GM12878 (cell line): Measurements from ENCODE around the gene UACA. TPM values are rescaled to one million over a fixed set of nuclear protein-coding genes. Genes with fewer than 3 reads are reported as not detected.

Source experiments
- ATAC-seq: fragments of 200-7000 bp; cut with Tn5 transposase; 3 replicates; pipeline ENCODE4 v1.9.1; 2020; ENCODE audit warnings: mild to moderate bottlenecking, moderate library complexity
- BruUV-seq: library from RNA; stranded (reverse); fragments of 400-500 nt; replicated peaks from 2 replicates; lab custom pipeline; 2021; lab: Mats Ljungman, UMichigan
- CTCF ChIA-PET: fragments of 300-600 bp; sonication (Branson Sonifier 250); formaldehyde crosslinking; extraction: SDS; loops from one replicate; lab custom pipeline; 2021; ENCODE audit warnings: inconsistent platforms; lab: Yijun Ruan, JAX
- POLR2A ChIA-PET: fragments of 350-600 bp; formaldehyde crosslinking; extraction: SDS; loops from one replicate; lab custom pipeline; 2021; ENCODE audit warnings: inconsistent platforms; lab: Charles Lee
- RAD21 ChIA-PET: fragments of 300-600 bp; sonication (Branson Sonifier 250); formaldehyde crosslinking; loops from one replicate; lab custom pipeline; 2023; ENCODE audit warnings: antibody characterized with exemption; ENCODE audit not compliant: unreplicated experiment; lab: Charles Lee
- SMC1A ChIA-PET: fragments of 300-600 bp; sonication (Branson Sonifier 250); formaldehyde crosslinking; loops from one replicate; lab custom pipeline; 2023; ENCODE audit not compliant: unreplicated experiment, uncharacterized antibody; lab: Charles Lee
- DNase-seq: peaks from one replicate; pipeline ENCODE4 v3.0.0-alpha.2; 2011; ENCODE audit warnings: low read depth, low spot score
- FAIRE-seq: peaks from 3 replicates; lab custom pipeline; 2011; peaks lifted over from hg19 to GRCh38; lab: Jason Lieb, UNC
- H2AFZ ChIP-seq: 2 replicates; pipeline ENCODE4 v1.6.0; 2011; ENCODE audit warnings: low read depth, low read length, control low read depth; ENCODE audit not compliant: control insufficient read depth
- H3K27ac ChIP-seq: 2 replicates; pipeline ENCODE4 v1.5.1; 2011; ENCODE audit warnings: control low read depth; ENCODE audit not compliant: control insufficient read depth, insufficient read depth
- H3K27me3 ChIP-seq, 2 experiments: replicated peaks in 1 of 2; 2 replicates each; pipeline versions ENCODE4 v1.6.0 to v1.6.1; 2011; ENCODE audit warnings: low read length in 1 of 2; ENCODE audit not compliant: control insufficient read depth in 2 of 2, insufficient read depth in 2 of 2
- H3K36me3 ChIP-seq, 2 experiments: 2 replicates each; pipeline ENCODE4 v1.5.1; 2011; ENCODE audit warnings: low read length in 1 of 2; ENCODE audit not compliant: control insufficient read depth in 2 of 2, insufficient read depth in 2 of 2
- H3K4me1 ChIP-seq: 2 replicates; pipeline ENCODE4 v1.6.1; 2011; ENCODE audit warnings: mild to moderate bottlenecking, low read length, moderate library complexity, mixed read lengths; ENCODE audit not compliant: control insufficient read depth, insufficient read depth
- H3K4me2 ChIP-seq: 2 replicates; pipeline ENCODE4 v1.6.0; 2011; ENCODE audit warnings: control low read depth; ENCODE audit not compliant: control insufficient read depth, insufficient read depth
- H3K4me3 ChIP-seq: fragments of 200-600 bp; sonication (generic); 2 replicates; pipeline ENCODE4 v1.5.1; 2016
- H3K79me2 ChIP-seq: 2 replicates; pipeline ENCODE4 v1.6.0; 2011; ENCODE audit warnings: low read length; ENCODE audit not compliant: control insufficient read depth, insufficient read depth
- H3K9ac ChIP-seq: 2 replicates; pipeline ENCODE4 v1.8.0; 2011; ENCODE audit warnings: low read length, control low read depth, mixed read lengths; ENCODE audit not compliant: control insufficient read depth, insufficient read depth
- H3K9me3 ChIP-seq: replicated peaks from 3 replicates; pipeline ENCODE4 v1.5.1; 2011; ENCODE audit warnings: mild to moderate bottlenecking, low read length; ENCODE audit not compliant: control insufficient read depth, insufficient read depth
- H4K20me1 ChIP-seq: 2 replicates; pipeline ENCODE4 v1.6.0; 2011; ENCODE audit not compliant: control insufficient read depth, insufficient read depth
- BACH1 ChIP-seq: fragments of 450-650 bp; IDR thresholded peaks from 2 replicates; pipeline ENCODE4 v1.6.1; 2017; ENCODE audit warnings: mild to moderate bottlenecking, borderline replicate concordance
- BCL11A ChIP-seq: IDR thresholded peaks from 2 replicates; pipeline ENCODE4 v1.6.1; 2011; ENCODE audit warnings: low read depth, low read length
- BCL3 ChIP-seq: IDR thresholded peaks from 2 replicates; pipeline ENCODE4 v1.6.1; 2011; ENCODE audit warnings: borderline replicate concordance, low read depth, mild to moderate bottlenecking, moderate library complexity, low read length; ENCODE audit not compliant: insufficient read depth, poor library complexity, severe bottlenecking
- HDGF ChIP-seq: fragments of 450-650 bp; IDR thresholded peaks from 2 replicates; pipeline ENCODE4 v1.6.1; 2016; ENCODE audit warnings: antibody characterized with exemption
- JUNB ChIP-seq: IDR thresholded peaks from 2 replicates; pipeline ENCODE4 v1.6.1; 2016; ENCODE audit warnings: antibody characterized with exemption, mild to moderate bottlenecking
- KDM1A ChIP-seq: fragments of 200-600 bp; sonication (generic); IDR thresholded peaks from 2 replicates; pipeline ENCODE4 v1.6.1; 2016; ENCODE audit warnings: borderline replicate concordance
- MEF2B ChIP-seq: fragments of 450-650 bp; IDR thresholded peaks from 2 replicates; pipeline ENCODE4 v1.6.1; 2018; ENCODE audit warnings: mild to moderate bottlenecking, moderate library complexity; ENCODE audit not compliant: partially characterized antibody, poor library complexity, severe bottlenecking
- POU2F2 ChIP-seq: IDR thresholded peaks from 3 replicates; pipeline ENCODE4 v1.6.1; 2011; ENCODE audit warnings: low read depth, mild to moderate bottlenecking, low read length, borderline replicate concordance
- STAT3 ChIP-seq: IDR thresholded peaks from 2 replicates; pipeline ENCODE4 v1.6.1; 2011; ENCODE audit warnings: low read depth, low read length, improper control_type of control experiment
- WGBS: methylation state at CpG from one replicate; pipeline ENCODE4 v1.1.6; 2016; ENCODE audit warnings: low lambda C conversion rate; ENCODE audit not compliant: insufficient replicate concordance, insufficient coverage; ENCODE audit errors: missing lambda C conversion rate; 5-methylcytosine and 5-hydroxymethylcytosine counted together
- in situ Hi-C: fragments of 300-500 bp; cut with MboI; formaldehyde crosslinking; loops from 9 replicates; pipeline ENCODE4 v1.14.3; 2018; ENCODE audit warnings: mixed read lengths
- intact Hi-C: fragments of 100-400 bp; cut with micrococcal nuclease; formaldehyde crosslinking; loops from one replicate; pipeline ENCODE4 v1.14.2; 2022; ENCODE audit not compliant: unreplicated experiment
- polyA plus RNA-seq, 11 experiments: library from polyadenylated mRNA; depleted of rRNA in 4 of 11; unstranded in 6 of 11; stranded (reverse) in 5 of 11; fragments of >200 nt; fragmentation: Nextera tagmentation in 4 of 11; fragmentation: Illumina TruSeq in 1 of 11; extraction: Ambion mirVana in 4 of 11; extraction: Trizol in 1 of 11; gene quantifications; 1 replicate in 1 of 11; 2 replicates in 10 of 11; pipeline versions ENCODE4 v1.2.1 to v1.2.3, GENCODE V29; 2011 to 2016; ENCODE audit warnings: inconsistent platforms in 2 of 11, missing spikeins in 2 of 11, low read depth in 1 of 11
- total RNA-seq, 4 experiments: library from RNA; depleted of rRNA in 3 of 4; stranded (reverse); fragments of >200 nt in 3 of 4; fragmentation: Illumina TruSeq in 1 of 4; extraction: Trizol in 1 of 4; gene quantifications; 2 replicates each; pipeline versions ENCODE4 v1.2.1 to v1.2.3, GENCODE V29; 2013 to 2021

Gene UACA
- total and polyA plus RNA-seq, 10 of the 15 experiments (the other 5 are each of a cell fraction or from before 2014, with no cell fraction given): 0.30 to 4.0 (median 2.0) TPM

- no peaks in the 10 kb centered on the region for H3K9me3 ChIP-seq
- no peak for DNase-seq
- peak overlapping the region; percentile 66 for H3K4me3 ChIP-seq
- H3K9ac ChIP-seq: peak overlapping the region; percentile 29; the same call in 1 of the 2 replicates
- RAD21 ChIA-PET: no interaction called here
- no peaks in the 10 kb centered on the region for H4K20me1 ChIP-seq
- peak overlapping the region; percentile 91 for H3K4me2 ChIP-seq
- ATAC-seq: peak; percentile 25; the same call in 2 of the 3 replicates
- CTCF ChIA-PET: no interaction called here
- H3K79me2 ChIP-seq: no peaks in the 10 kb centered on the region
- 0 out of 2 replicates have a peak, but pooled peaks cover under 1% of the 10 kb centered on the region for H3K4me1 ChIP-seq
- H3K27me3 ChIP-seq: peaks cover 0 to 5% of the 10 kb centered on the region in 2 experiments; a peak in 2 of 4 replicates
- WGBS: 32% methylated on average over 41 of the region's 45 CpGs
- H3K27ac ChIP-seq: no peak overlapping the region
- no peak for FAIRE-seq
- SMC1A ChIA-PET: no interaction called here
- peak overlapping the region; percentile 93 for H2AFZ ChIP-seq
- no peaks in the 10 kb centered on the region for H3K36me3 ChIP-seq
- intact Hi-C loops: no loop called here
- POLR2A ChIA-PET: no interaction called here
- TF ChIP-seq STAT3 (no peak), BCL11A (no peak), HDGF (no peak), KDM1A (no peak), MEF2B (no peak), JUNB (no peak), POU2F2 (no peak), BCL3 (no peak), BACH1 (no peak)
- TF ChIP-seq, all 136 proteins: peak for 0
- in situ Hi-C loops: no loop called here
- no TSS peak for BruUV-seq
Observed at GRCh38 chr15:70762469-70763119, 764 bp downstream of the UACA start.
